Measurements from ENCODE around the gene GRK5. TPM values are rescaled to one million over a fixed set of nuclear protein-coding genes. Genes with fewer than 3 reads are reported as not detected.

The GRK5 gene
- total and polyA plus RNA-seq, 2 experiments from 2014 or later, result 5.2 to 13.7 TPM

DNA sequence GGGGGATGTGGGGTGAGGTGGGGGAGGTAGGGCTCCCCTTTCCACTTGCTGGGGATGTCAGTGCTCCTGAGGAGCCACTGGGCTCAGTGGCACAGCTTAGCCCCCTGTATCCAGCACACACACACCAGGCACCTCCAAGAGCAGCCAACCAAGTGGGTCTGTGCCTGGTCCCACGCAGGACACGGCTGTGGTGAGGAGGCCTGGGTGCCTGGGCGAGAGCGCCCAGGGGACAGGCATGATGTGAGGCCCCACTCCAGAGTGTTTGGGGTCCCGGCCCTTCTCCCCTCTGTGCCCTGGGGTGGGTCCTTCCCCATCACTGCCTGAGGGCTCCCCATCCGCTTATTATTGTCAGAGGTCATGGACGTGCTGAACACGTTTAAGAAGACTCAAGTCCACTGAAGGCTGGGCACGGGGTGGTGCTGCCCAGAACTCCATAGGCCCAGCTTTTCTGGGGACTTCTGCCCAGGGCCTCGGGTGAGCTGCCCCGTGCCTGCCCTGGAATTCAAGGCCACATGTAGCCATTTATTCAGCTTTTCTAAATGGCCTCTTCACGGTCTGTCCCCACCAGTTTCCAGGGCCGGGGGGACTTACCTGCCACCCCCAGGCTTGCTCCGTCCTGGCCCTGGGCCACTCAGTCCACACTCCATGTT, 119.8 kb downstream of the GRK5 start:
- WGBS, 2 experiments (ENCODE audit: low coverage in 1 of 2, low lambda C conversion rate in 2 of 2, missing lambda C conversion rate in 2 of 2), result 89 to 93% methylated on average over 13 to 14 of the region's 14 CpGs
- Histone ChIP-seq H3K36me3 (ENCODE audit: low read depth) (no peaks in the 10 kb centered on the region), H3K9me3 (ENCODE audit: low read depth) (no peaks in the 10 kb centered on the region), H3K27ac (no peak overlapping the region), H3F3A (ENCODE audit: insufficient read depth) (no peaks in the 10 kb centered on the region), H3K4me3 (no peak overlapping the region), H3K79me2 (ENCODE audit: insufficient read depth) (peaks cover 20% of the 10 kb centered on the region), H3K27me3 (replicated peaks; ENCODE audit: insufficient read depth) (no peaks in the 10 kb centered on the region), H3K9ac (no peak overlapping the region), H3K4me1 (ENCODE audit: insufficient read depth) (no peaks in the 10 kb centered on the region), H3K4me2 (ENCODE audit: unreplicated experiment) (no peak overlapping the region), H2AFZ (no peak overlapping the region), H4K20me1 (ENCODE audit: insufficient read depth) (no peaks in the 10 kb centered on the region), H3K9me2 (ENCODE audit: insufficient read depth) (no peaks in the 10 kb centered on the region)
- no peak for DNase-seq
- TF ChIP-seq EZH2phosphoT487 (IDR thresholded peaks at IDR 0.05; ENCODE audit: insufficient read depth, low read depth), result no peak
- no peak for TF ChIP-seq EZH2 (IDR thresholded peaks at IDR 0.05; ENCODE audit: insufficient read depth, poor library complexity, severe bottlenecking)
- in situ Hi-C loops (cut with MboI), result no loop called here

GRCh38 chr10:119328223-119328622, 120.9 kb downstream of the GRK5 start:
- Histone ChIP-seq H3K36me3 (ENCODE audit: low read depth) (no peaks in the 10 kb centered on the region), H3K4me2 (ENCODE audit: unreplicated experiment) (no peak overlapping the region), H3F3A (ENCODE audit: insufficient read depth) (no peaks in the 10 kb centered on the region), H4K20me1 (ENCODE audit: insufficient read depth) (no peaks in the 10 kb centered on the region), H2AFZ (no peak overlapping the region), H3K4me1 (ENCODE audit: insufficient read depth) (no peaks in the 10 kb centered on the region; the same call in 1 of the 2 replicates), H3K9me3 (ENCODE audit: low read depth) (no peaks in the 10 kb centered on the region), H3K9ac (no peak overlapping the region), H3K27ac (no peak overlapping the region), H3K27me3 (replicated peaks; ENCODE audit: insufficient read depth) (no peaks in the 10 kb centered on the region), H3K79me2 (ENCODE audit: insufficient read depth) (peaks cover 15% of the 10 kb centered on the region), H3K9me2 (ENCODE audit: insufficient read depth) (no peaks in the 10 kb centered on the region), H3K4me3 (no peak overlapping the region)
- no peak for DNase-seq
- 79 to 90% methylated on average over 2 of the region's 2 CpGs for WGBS, 2 experiments (ENCODE audit: low coverage in 1 of 2, low lambda C conversion rate in 2 of 2, missing lambda C conversion rate in 2 of 2)
- in situ Hi-C loops (cut with MboI), result no loop called here
- TF ChIP-seq EZH2phosphoT487 (IDR thresholded peaks at IDR 0.05; ENCODE audit: insufficient read depth, low read depth) (no peak), EZH2 (IDR thresholded peaks at IDR 0.05; ENCODE audit: insufficient read depth, poor library complexity, severe bottlenecking) (no peak)

DNA sequence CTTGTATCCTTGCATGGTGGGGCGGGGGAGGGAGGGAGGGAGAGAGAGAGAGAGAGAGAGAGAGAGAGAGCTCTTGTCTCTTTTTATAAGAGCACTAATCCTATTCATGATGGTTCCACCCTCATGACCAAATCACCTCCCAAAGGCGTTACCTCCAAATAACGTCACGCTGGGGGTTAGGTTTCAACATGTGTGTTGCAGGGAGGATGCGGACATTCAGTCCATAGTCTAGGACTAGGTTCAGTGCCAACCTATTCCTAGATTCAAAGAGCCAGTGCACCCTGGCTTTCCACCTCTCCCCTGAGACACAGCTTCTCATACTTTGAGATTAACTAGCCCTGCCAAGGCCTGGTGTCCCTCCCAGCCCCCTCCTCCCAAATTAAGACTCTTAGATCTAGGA, 123.0 kb downstream of the GRK5 start:
- Histone ChIP-seq H3K9ac (no peak overlapping the region), H3K79me2 (ENCODE audit: insufficient read depth) (0 out of 2 replicates have a peak, but pooled peaks cover 2% of the 10 kb centered on the region), H3K4me3 (no peak overlapping the region), H3K4me2 (ENCODE audit: unreplicated experiment) (no peak overlapping the region), H3F3A (ENCODE audit: insufficient read depth) (no peaks in the 10 kb centered on the region), H3K27ac (no peak overlapping the region), H3K27me3 (replicated peaks; ENCODE audit: insufficient read depth) (no peaks in the 10 kb centered on the region), H3K9me3 (ENCODE audit: low read depth) (no peaks in the 10 kb centered on the region), H3K9me2 (ENCODE audit: insufficient read depth) (no peaks in the 10 kb centered on the region), H4K20me1 (ENCODE audit: insufficient read depth) (no peaks in the 10 kb centered on the region), H3K36me3 (ENCODE audit: low read depth) (no peaks in the 10 kb centered on the region), H2AFZ (no peak overlapping the region), H3K4me1 (ENCODE audit: insufficient read depth) (no peaks in the 10 kb centered on the region; the same call in 1 of the 2 replicates)
- in situ Hi-C loops (cut with MboI), result no loop called here
- DNase-seq, result no peak
- 95 to 98% methylated on average over 5 of the region's 5 CpGs for WGBS, 2 experiments (ENCODE audit: low coverage in 1 of 2, low lambda C conversion rate in 2 of 2, missing lambda C conversion rate in 2 of 2)
- TF ChIP-seq EZH2 (IDR thresholded peaks at IDR 0.05; ENCODE audit: insufficient read depth, poor library complexity, severe bottlenecking) (no peak), EZH2phosphoT487 (IDR thresholded peaks at IDR 0.05; ENCODE audit: insufficient read depth, low read depth) (no peak)

DNA sequence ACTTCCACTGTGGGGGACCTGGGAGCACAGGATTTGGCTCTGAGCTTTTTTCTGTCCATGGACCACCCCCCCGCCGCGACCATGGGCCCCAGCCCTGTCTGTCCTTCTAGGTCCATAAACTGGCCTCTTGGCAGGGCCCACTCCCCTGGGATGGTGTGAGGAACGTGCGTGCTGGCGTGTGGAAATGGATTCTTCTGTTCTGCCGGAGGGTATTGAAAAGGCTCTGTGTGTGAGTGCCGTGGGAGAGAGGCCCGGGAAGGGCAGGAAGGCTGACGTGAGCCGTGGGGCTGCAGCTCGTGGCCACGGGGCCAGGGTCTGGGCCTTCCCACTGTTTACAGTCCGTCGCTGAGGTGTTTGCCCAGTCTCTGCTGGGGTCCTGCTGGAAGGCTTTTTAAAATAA, 123.7 kb downstream of the GRK5 start:
- no peaks in the 10 kb centered on the region for H3K9me3 ChIP-seq (ENCODE audit: low read depth)

More for the DNA sequence above, 123.7 kb downstream of the GRK5 start:
- no peaks in the 10 kb centered on the region; the same call in 1 of the 2 replicates for H3K4me1 ChIP-seq (ENCODE audit: insufficient read depth)
- no peak overlapping the region for H3K27ac ChIP-seq
- 95 to 98% methylated on average over 14 to 15 of the region's 15 CpGs for WGBS, 2 experiments (ENCODE audit: low coverage in 1 of 2, low lambda C conversion rate in 2 of 2, missing lambda C conversion rate in 2 of 2)
- TF ChIP-seq EZH2phosphoT487 (IDR thresholded peaks at IDR 0.05; ENCODE audit: insufficient read depth, low read depth) (no peak), EZH2 (IDR thresholded peaks at IDR 0.05; ENCODE audit: insufficient read depth, poor library complexity, severe bottlenecking) (no peak)
- in situ Hi-C loops (cut with MboI), result no loop called here
- no peak overlapping the region for H3K4me3 ChIP-seq
- H3K9me2 ChIP-seq (ENCODE audit: insufficient read depth), result no peaks in the 10 kb centered on the region
- no peaks in the 10 kb centered on the region for H3K79me2 ChIP-seq (ENCODE audit: insufficient read depth)
- no peaks in the 10 kb centered on the region for H4K20me1 ChIP-seq (ENCODE audit: insufficient read depth)
- DNase-seq, result no peak
- no peaks in the 10 kb centered on the region for H3K27me3 ChIP-seq (replicated peaks; ENCODE audit: insufficient read depth)
- H3F3A ChIP-seq (ENCODE audit: insufficient read depth), result no peaks in the 10 kb centered on the region
- H3K9ac ChIP-seq, result no peak overlapping the region
- H3K4me2 ChIP-seq (ENCODE audit: unreplicated experiment), result no peak overlapping the region
- H3K36me3 ChIP-seq (ENCODE audit: low read depth), result no peaks in the 10 kb centered on the region
- no peak overlapping the region for H2AFZ ChIP-seq
